B cell (primary cell): ENCODE measurements around the gene TMEM156. TPM values are rescaled to one million over a fixed set of nuclear protein-coding genes. Genes with fewer than 3 reads are reported as not detected.
"Not testable (repeated sequence)": the region's sequence is repeated elsewhere in the genome, so short reads cannot be mapped to it uniquely, and the experiment has no call there.

Source experiments
- ATAC-seq: fragments of 200-7000 bp; cut with Tn5 transposase; one replicate; pipeline ENCODE4 v1.10.0; 2021; ENCODE audit warnings: low read depth, mild to moderate bottlenecking, moderate number of reproducible peaks, moderate library complexity
- CTCF ChIA-PET: fragments of 350-600 bp; sonication (Branson Sonifier 250); formaldehyde crosslinking; loops from one replicate; lab custom pipeline; 2021; ENCODE audit warnings: antibody characterized with exemption, inconsistent platforms; lab: Charles Lee
- POLR2A ChIA-PET: fragments of 350-600 bp; sonication (Branson Sonifier 250); formaldehyde crosslinking; loops from one replicate; lab custom pipeline; 2021; ENCODE audit warnings: antibody characterized with exemption; lab: Charles Lee
- DNase-seq: peaks from one replicate; pipeline ENCODE4 v3.0.0; 2013
- H2AFZ ChIP-seq: 2 replicates; pipeline ENCODE4 v1.6.1; 2012; ENCODE audit warnings: mild to moderate bottlenecking, low read depth, low read length; ENCODE audit not compliant: insufficient read depth, poor library complexity, severe bottlenecking
- H3K27ac ChIP-seq, 2 donors: 1 replicate in 1 of 2; 2 replicates in 1 of 2; pipeline ENCODE4 v1.5.1; 2012 to 2013; ENCODE audit warnings: low read length in 2 of 2, mild to moderate bottlenecking in 2 of 2, moderate library complexity in 1 of 2
- H3K27me3 ChIP-seq, 4 experiments: fragments of 200-600 bp in 1 of 4; sonication (generic) in 1 of 4; replicated peaks in 1 of 4; 1 replicate in 2 of 4; 2 replicates in 2 of 4; pipeline versions ENCODE4 v1.6.1 to v1.7.0; 2013 to 2016; ENCODE audit warnings: low read length in 3 of 4, mild to moderate bottlenecking in 2 of 4, mixed read lengths in 1 of 4, moderate library complexity in 1 of 4; ENCODE audit not compliant: insufficient read depth in 4 of 4, control insufficient read depth in 3 of 4; ENCODE audit errors: control extremely low read depth in 1 of 4
- H3K36me3 ChIP-seq, 2 experiments: replicated peaks in 1 of 2; 1 replicate in 1 of 2; 2 replicates in 1 of 2; pipeline versions ENCODE4 v1.6.1 to v1.7.1; 2013; ENCODE audit warnings: low read length in 1 of 2; ENCODE audit not compliant: insufficient read depth in 2 of 2, control insufficient read depth in 1 of 2; ENCODE audit errors: control extremely low read depth in 1 of 2, extremely low read depth in 1 of 2
- H3K4me1 ChIP-seq, 2 donors: fragments of 200-600 bp in 1 of 2; sonication (generic) in 1 of 2; 1 replicate in 1 of 2; 2 replicates in 1 of 2; pipeline versions ENCODE4 v1.5.1 to v1.6.1; 2013 to 2017; ENCODE audit warnings: low read length in 2 of 2; ENCODE audit not compliant: control insufficient read depth in 2 of 2, insufficient read depth in 2 of 2
- H3K4me2 ChIP-seq: replicated peaks from 2 replicates; pipeline ENCODE3; 2012; ENCODE audit warnings: mild to moderate bottlenecking, low read depth, low read length; ENCODE audit not compliant: poor library complexity, severe bottlenecking
- H3K4me3 ChIP-seq, 5 experiments: fragments of 200-600 bp in 1 of 5; sonication (generic) in 1 of 5; 1 replicate in 3 of 5; 2 replicates in 2 of 5; pipeline versions ENCODE4 v1.5.1 to v1.7.0; 2011 to 2016; ENCODE audit warnings: low read length in 4 of 5, mild to moderate bottlenecking in 4 of 5, low read depth in 2 of 5, control low read depth in 1 of 5, moderate library complexity in 1 of 5; ENCODE audit not compliant: insufficient read depth in 1 of 5; ENCODE audit errors: control extremely low read depth in 1 of 5, extremely low read depth in 1 of 5
- H3K79me2 ChIP-seq: fragments of 200-600 bp; sonication (generic); one replicate; pipeline ENCODE4 v1.6.0; 2016; ENCODE audit warnings: low read length; ENCODE audit not compliant: control insufficient read depth, insufficient read depth
- H3K9ac ChIP-seq: fragments of 200-600 bp; sonication (generic); 2 replicates; pipeline ENCODE4 v1.6.1; 2017; ENCODE audit warnings: mild to moderate bottlenecking, low read length, moderate library complexity
- H3K9me3 ChIP-seq, 3 donors: one replicate each; pipeline versions ENCODE4 v1.6.1 to v1.7.1; 2013; ENCODE audit warnings: low read length in 2 of 3; ENCODE audit not compliant: control insufficient read depth in 2 of 3, insufficient read depth in 1 of 3; ENCODE audit errors: control extremely low read depth in 1 of 3
- H4K20me1 ChIP-seq: 2 replicates; pipeline ENCODE4 v1.6.0; 2012; ENCODE audit warnings: mild to moderate bottlenecking, low read length; ENCODE audit not compliant: insufficient read depth, control insufficient read depth, poor library complexity, severe bottlenecking
- H3K27ac Mint-ChIP-seq: one replicate; pipeline ENCODE4 v1.8.0; 2021; ENCODE audit warnings: mixed read lengths
- H3K27me3 Mint-ChIP-seq: one replicate; pipeline ENCODE4 v1.8.0; 2021; ENCODE audit warnings: mixed read lengths
- H3K4me1 Mint-ChIP-seq: one replicate; pipeline ENCODE4 v1.8.0; 2021; ENCODE audit warnings: mixed read lengths
- H3K4me3 Mint-ChIP-seq: one replicate; pipeline ENCODE4 v1.8.0; 2021; ENCODE audit warnings: mixed read lengths
- H3K9me3 Mint-ChIP-seq: one replicate; pipeline ENCODE4 v1.8.0; 2022; ENCODE audit warnings: mixed read lengths; ENCODE audit not compliant: insufficient read depth
- EZH2 ChIP-seq: IDR thresholded peaks from 2 replicates; pipeline ENCODE4 v1.6.1; 2012; ENCODE audit warnings: borderline replicate concordance, low read depth, mild to moderate bottlenecking, moderate library complexity, low read length; ENCODE audit not compliant: insufficient read depth, poor library complexity, severe bottlenecking
- WGBS: methylation state at CpG from one replicate; pipeline ENCODE4 v1.1.5; 2013; ENCODE audit warnings: missing lambda C conversion rate; ENCODE audit not compliant: insufficient coverage; 5-methylcytosine and 5-hydroxymethylcytosine counted together
- intact Hi-C: fragments of 100-400 bp; cut with micrococcal nuclease; formaldehyde crosslinking; loops from one replicate; pipeline ENCODE4 v1.10.0; 2022
- polyA plus RNA-seq: library from polyadenylated mRNA; depleted of rRNA; stranded (reverse); fragments of >200 nt; gene quantifications from 2 replicates; pipeline ENCODE4 v1.2.3, GENCODE V29; 2012
- total RNA-seq, 2 donors: library from RNA; stranded (reverse); fragments of 120-200 nt in 1 of 2; gene quantifications; 1 replicate in 1 of 2; 2 replicates in 1 of 2; pipeline versions ENCODE4 v1.2.3 to v1.2.4, GENCODE V29; 2013 to 2022
- TF ChIP-seq, protein P1 (sequence below): fragments of 200-600 bp; IDR thresholded peaks from one replicate; pipeline ENCODE4 v1.8.0; 2022; ENCODE audit warnings: antibody characterized with exemption, mild to moderate bottlenecking

The TMEM156 gene
- total and polyA plus RNA-seq, 2 donors (not counting 1 experiment from before 2014, with no cell fraction given), result 58.4 to 59.9 TPM

DNA sequence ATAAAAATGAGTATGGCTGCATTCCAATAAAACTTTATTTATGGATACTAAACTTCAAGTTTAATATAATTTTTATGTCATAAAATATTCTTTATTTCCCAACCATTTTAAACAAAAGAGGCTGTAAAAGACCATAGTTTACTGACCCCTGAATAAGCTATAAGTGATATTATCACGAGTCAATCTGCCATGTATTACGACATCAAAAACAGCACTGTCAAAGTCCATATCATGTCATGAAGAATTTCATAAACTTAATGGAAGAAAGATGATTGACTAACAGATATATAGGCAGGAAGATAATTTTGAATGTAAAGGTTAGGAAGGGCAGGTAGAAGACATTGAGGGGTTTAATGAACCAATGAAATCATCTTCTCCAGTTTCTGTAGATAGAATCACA, 18.2 kb downstream of the TMEM156 start:
- Mint-ChIP-seq H3K4me1 (peaks cover 30% of the 10 kb centered on the region), H3K4me3 (no peak overlapping the region), H3K27me3 (no peaks in the 10 kb centered on the region), H3K27ac (no peak overlapping the region), H3K9me3 (peaks cover 15% of the 10 kb centered on the region)
- Histone ChIP-seq H3K9me3 (peaks cover 9 to 42% (median 20%) of the 10 kb centered on the region in 3 donors), H3K9ac (no peak overlapping the region), H3K4me2 (no peak overlapping the region), H3K36me3 (peaks cover 5 to 32% of the 10 kb centered on the region in 2 experiments), H4K20me1 (peaks cover 4% of the 10 kb centered on the region), H3K4me1 (peaks cover 0 to 14% of the 10 kb centered on the region in 2 donors), H3K27me3 (no peaks in the 10 kb centered on the region), H3K4me3 (no peak overlapping the region), H3K27ac (no peak overlapping the region), H2AFZ (no peak overlapping the region), H3K79me2 (peaks cover 82% of the 10 kb centered on the region)
- CTCF ChIA-PET, result no interaction called here
- no CpG with 5 or more reads among the region's 2 CpGs for WGBS
- POLR2A ChIA-PET, result interaction anchor here (0.8 kb wide), 1 partner anchor 29 kb away, joined by 3 read pairs; no protein-coding TSS in a partner anchor
- DNase-seq, result no peak
- intact Hi-C loops, result no loop called here
- TF ChIP-seq EZH2, result no peak
- TF ChIP-seq, protein P1, sequence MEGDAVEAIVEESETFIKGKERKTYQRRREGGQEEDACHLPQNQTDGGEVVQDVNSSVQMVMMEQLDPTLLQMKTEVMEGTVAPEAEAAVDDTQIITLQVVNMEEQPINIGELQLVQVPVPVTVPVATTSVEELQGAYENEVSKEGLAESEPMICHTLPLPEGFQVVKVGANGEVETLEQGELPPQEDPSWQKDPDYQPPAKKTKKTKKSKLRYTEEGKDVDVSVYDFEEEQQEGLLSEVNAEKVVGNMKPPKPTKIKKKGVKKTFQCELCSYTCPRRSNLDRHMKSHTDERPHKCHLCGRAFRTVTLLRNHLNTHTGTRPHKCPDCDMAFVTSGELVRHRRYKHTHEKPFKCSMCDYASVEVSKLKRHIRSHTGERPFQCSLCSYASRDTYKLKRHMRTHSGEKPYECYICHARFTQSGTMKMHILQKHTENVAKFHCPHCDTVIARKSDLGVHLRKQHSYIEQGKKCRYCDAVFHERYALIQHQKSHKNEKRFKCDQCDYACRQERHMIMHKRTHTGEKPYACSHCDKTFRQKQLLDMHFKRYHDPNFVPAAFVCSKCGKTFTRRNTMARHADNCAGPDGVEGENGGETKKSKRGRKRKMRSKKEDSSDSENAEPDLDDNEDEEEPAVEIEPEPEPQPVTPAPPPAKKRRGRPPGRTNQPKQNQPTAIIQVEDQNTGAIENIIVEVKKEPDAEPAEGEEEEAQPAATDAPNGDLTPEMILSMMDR, result no peak
- no peak for ATAC-seq

GRCh38 chr4:39004758-39005157, 27.5 kb downstream of the TMEM156 start:
- peaks cover 32% of the 10 kb centered on the region for H3K4me1 Mint-ChIP-seq

DNA sequence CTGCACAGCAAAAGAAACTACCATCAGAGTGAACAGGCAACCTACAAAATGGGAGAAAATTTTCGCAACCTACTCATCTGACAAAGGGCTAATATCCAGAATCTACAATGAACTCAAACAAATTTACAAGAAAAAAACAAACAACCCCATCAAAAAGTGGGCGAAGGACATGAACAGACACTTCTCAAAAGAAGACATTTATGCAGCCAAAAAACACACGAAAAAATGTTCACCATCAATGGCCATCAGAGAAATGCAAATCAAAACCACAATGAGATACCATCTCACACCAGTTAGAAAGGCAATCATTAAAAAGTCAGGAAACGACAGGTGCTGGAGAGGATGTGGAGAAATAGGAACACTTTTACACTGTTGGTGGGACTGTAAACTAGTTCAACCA, 30.2 kb downstream of the TMEM156 start:
- H2AFZ ChIP-seq, H4K20me1 ChIP-seq, H3K27ac ChIP-seq, DNase-seq, H3K27ac Mint-ChIP-seq, H3K4me1 ChIP-seq, intact Hi-C loops, CTCF ChIA-PET, ATAC-seq, H3K4me3 ChIP-seq, H3K27me3 Mint-ChIP-seq, H3K9me3 Mint-ChIP-seq, H3K4me2 ChIP-seq, H3K27me3 ChIP-seq, POLR2A ChIA-PET, H3K9ac ChIP-seq, H3K4me3 Mint-ChIP-seq: not testable (repeated sequence)
- Histone ChIP-seq H3K36me3 (peaks cover 9 to 42% of the 10 kb centered on the region in 2 experiments), H3K9me3 (peaks cover 1 to 16% (median 10%) of the 10 kb centered on the region in 3 donors), H3K79me2 (peaks cover 69% of the 10 kb centered on the region)
- no CpG with 5 or more reads among the region's 4 CpGs for WGBS
- peaks cover 17% of the 10 kb centered on the region for H3K4me1 Mint-ChIP-seq

More at GRCh38 chr4:39004758-39005157, 27.5 kb downstream of the TMEM156 start:
- Mint-ChIP-seq H3K27me3 (no peaks in the 10 kb centered on the region), H3K4me3 (no peak overlapping the region), H3K27ac (peak overlapping the region; percentile 80), H3K9me3 (no peaks in the 10 kb centered on the region)
- ATAC-seq (no peak), DNase-seq (no peak)
- Histone ChIP-seq H3K4me3 (no peak overlapping the region), H3K27ac (peak overlapping the region in 1 of 2 donors; percentile 50), H3K36me3 (peaks cover 4 to 20% of the 10 kb centered on the region in 2 experiments), H3K9ac (no peak overlapping the region), H3K27me3 (no peaks in the 10 kb centered on the region), H3K9me3 (peaks cover under 1 to 13% (median 5%) of the 10 kb centered on the region in 3 donors), H2AFZ (no peak overlapping the region), H3K4me1 (peaks cover 0 to 15% of the 10 kb centered on the region in 2 donors), H3K79me2 (peaks cover 75% of the 10 kb centered on the region), H4K20me1 (peaks cover 4% of the 10 kb centered on the region), H3K4me2 (no peak overlapping the region)
- WGBS, result no CpG with 5 or more reads among the region's 2 CpGs
- ChIA-PET CTCF (interaction anchor here (0.8 kb wide), 1 partner anchor 130 kb away, joined by 3 read pairs; no protein-coding TSS in a partner anchor), POLR2A (no interaction called here)
- intact Hi-C loops, result no loop called here
- TF ChIP-seq, protein P1, result no peak
- no peak for TF ChIP-seq EZH2
